GM18520 (cell line): ENCODE data around the gene C2.
"Not testable (repeated sequence)": the region's sequence is repeated elsewhere in the genome, so short reads cannot be mapped to it uniquely, and the experiment has no call there.

Experiments used
- ATAC-seq: cut with Tn5 transposase; IDR thresholded peaks from one replicate; pipeline ENCODE4 v1.9.1; 2021; ENCODE audit not compliant: unreplicated experiment

The C2 gene

GRCh38 chr6:31972709-31973350, 45.3 kb downstream of the C2 start:
- ATAC-seq: no peak

- not testable (repeated sequence) for ATAC-seq
These were observed 48.5 kb downstream of the C2 start for GRCh38 chr6:31976065-31976464.

GRCh38 chr6:31977816-31978431, 50.4 kb downstream of the C2 start:
- no peak for ATAC-seq

- no peak for ATAC-seq
These were observed 51.3 kb downstream of the C2 start for GRCh38 chr6:31978831-31979230.

DNA sequence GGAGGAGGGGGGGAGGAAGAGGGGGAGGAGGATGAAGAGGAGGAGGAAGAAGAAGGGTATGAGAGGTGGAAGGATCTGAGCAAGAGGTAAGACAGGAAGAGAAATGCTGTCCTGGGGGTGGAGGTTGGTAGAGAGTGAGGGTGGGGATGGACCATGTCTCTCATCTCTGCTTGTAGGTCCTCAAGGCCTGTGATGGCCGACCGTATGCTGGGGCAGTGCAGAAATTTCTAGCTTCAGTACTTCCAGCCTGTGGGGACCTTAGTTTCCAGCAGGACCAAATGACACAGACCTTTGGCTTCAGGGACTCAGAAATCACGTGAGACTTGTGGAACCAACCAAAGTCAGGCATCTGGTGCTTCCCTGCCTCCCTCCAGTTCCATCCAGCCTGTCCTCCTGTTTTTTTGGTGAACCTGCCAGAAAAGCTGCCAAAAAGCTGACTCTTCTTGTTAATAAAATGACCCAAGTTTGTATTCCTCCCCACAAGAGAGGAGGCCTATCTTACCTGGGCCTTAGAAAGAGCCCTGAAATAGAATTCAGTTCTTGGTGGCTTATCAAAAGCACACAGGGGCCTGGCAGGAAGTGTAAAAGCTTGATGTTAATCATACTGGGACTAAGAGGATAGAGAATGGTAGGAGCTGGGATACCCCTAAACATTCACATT, 51.9 kb downstream of the C2 start:
- ATAC-seq: no peak

- ATAC-seq: not testable (repeated sequence)
These were observed 52.8 kb downstream of the C2 start for GRCh38 chr6:31980195-31980876.

GRCh38 chr6:31980998-31981397, 53.5 kb downstream of the C2 start:
- not testable (repeated sequence) for ATAC-seq

DNA sequence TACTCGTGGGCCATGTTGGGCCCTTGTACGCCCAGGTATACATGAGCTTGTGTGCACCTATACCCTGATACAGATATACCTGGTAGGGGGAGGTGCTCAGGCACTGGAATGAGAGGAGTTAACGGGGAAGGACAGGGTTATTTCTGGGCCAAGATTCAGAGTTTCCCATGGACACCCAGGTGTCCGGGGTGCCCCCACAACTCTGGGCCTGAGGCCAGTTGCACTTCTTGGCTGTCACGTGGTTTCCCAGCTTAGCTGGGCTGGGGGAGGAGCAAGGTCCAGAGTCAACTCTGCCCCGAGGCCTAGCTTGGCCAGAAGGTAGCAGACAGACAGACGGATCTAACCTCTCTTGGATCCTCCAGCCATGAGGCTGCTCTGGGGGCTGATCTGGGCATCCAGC, 54.2 kb downstream of the C2 start, which contains the start of gene C4A:
TSS of gene C4A (plus strand) at position 314 of the 400 bp plus-strand sequence. CDS start at position 365, 51 bp downstream.
- ATAC-seq: not testable (repeated sequence)

- ATAC-seq: not testable (repeated sequence)
These were observed 61.8 kb downstream of the C2 start for GRCh38 chr6:31989363-31989762.

GRCh38 chr6:31994421-31994820, 66.9 kb downstream of the C2 start:
- not testable (repeated sequence) for ATAC-seq
